ENCODE results near the gene CACNA2D2.

- TF ChIP-seq CTCF (IDR thresholded peaks at IDR 0.05) (no peak), POLR2A (IDR thresholded peaks at IDR 0.05) (no peak)
Observed at GRCh38 chr3:50495609-50496423, 7.6 kb downstream of the CACNA2D2 start.
